ENCODE results near the gene S100A6. TPM values are rescaled to one million over a fixed set of nuclear protein-coding genes. Genes with fewer than 3 reads are reported as not detected.

S100A6 gene
- polyA plus RNA-seq, 2 of the 4 experiments (the other 2 are of a cell fraction): 898 to 3,552 TPM

- ATAC-seq (no peak), FAIRE-seq (no peak), DNase-seq (ENCODE audit: low read depth in 1 of 2, low spot score in 1 of 2) (no peak)
- Histone ChIP-seq H3K4me2 (no peak overlapping the region), H3K4me1 (peaks cover 50% of the 10 kb centered on the region), H3K4me3 (no peak overlapping the region), H3K9me3 (no peaks in the 10 kb centered on the region), H3K27ac (peak overlapping the region in 1 of 2 experiments; percentile 97; a peak in 4 of 6 replicates)
- TF ChIP-seq RCOR1 (IDR thresholded peaks at IDR 0.05; ENCODE audit: low read depth, low read length): no peak
- TF ChIP-seq USF2 (IDR thresholded peaks at IDR 0.05): no peak
- no peak for TF ChIP-seq MAX (IDR thresholded peaks at IDR 0.05)
- TF ChIP-seq KDM1A (IDR thresholded peaks at IDR 0.05; ENCODE audit: low read depth): 0 out of 2 replicates have a peak, but pooled peaks have one; percentile 26
- TF ChIP-seq ZC3H11A (IDR thresholded peaks at IDR 0.05): no peak
- POLR2A ChIA-PET: interaction anchor here (2.4 kb wide), 1 partner anchor 35 kb away, joined by 102 read pairs; the partner anchor contains the start of gene S100A6
- CTCF ChIA-PET: interaction anchor here (0.7 to 7.5 kb wide), 16 partner anchors 9 to 217 kb away, joined by 3 to 471 read pairs (median 30); partner anchors contain the start of genes CHTOP, NPR1, S100A1 and S100A13
- 90% methylated on average over 8 of the region's 8 CpGs for WGBS (ENCODE audit: missing lambda C conversion rate)
These were observed 33.7 kb upstream of the S100A6 start for GRCh38 chr1:153569465-153569864.

GRCh38 chr1:153568367-153569099, 32.7 kb upstream of the S100A6 start:
- no peaks in the 10 kb centered on the region for H3K9me3 ChIP-seq
- peak; percentile 93 for DNase-seq (ENCODE audit: low read depth in 1 of 2, low spot score in 1 of 2)
- peak; percentile 32 to 55 for ATAC-seq
- POLR2A ChIA-PET: interaction anchor here (0.5 to 2.4 kb wide), 9 partner anchors 20 to 159 kb away, joined by 3 to 102 read pairs (median 4); partner anchors contain the start of genes CHTOP, INTS3, S100A13 and S100A4
- FAIRE-seq: no peak
- H3K4me1 ChIP-seq: peaks cover 59% of the 10 kb centered on the region
- CTCF ChIA-PET: interaction anchor here (0.6 to 7.5 kb wide), 38 partner anchors 9 to 218 kb away, joined by 3 to 471 read pairs (median 6); partner anchors contain the start of genes CHTOP, NPR1, S100A1 and S100A13
- peak overlapping the region; percentile 24; the same call in 2 of the 3 replicates for H3K4me3 ChIP-seq
- peak overlapping the region; percentile 80 for H3K4me2 ChIP-seq
- peak overlapping the region; percentile 97 to 100 for H3K27ac ChIP-seq
- 9% methylated on average over 22 of the region's 25 CpGs for WGBS (ENCODE audit: missing lambda C conversion rate)
- TF ChIP-seq BCL3 (IDR thresholded peaks at IDR 0.05) (no peak), EHMT2 (IDR thresholded peaks at IDR 0.05; ENCODE audit: low read depth) (no peak), JUN (IDR thresholded peaks at IDR 0.05) (peak in 1 of 2 experiments; percentile 59; a peak in 1 of 5 replicates), JUNB (IDR thresholded peaks at IDR 0.05) (no peak), FOSL2 (IDR thresholded peaks at IDR 0.05) (no peak), FOSL2 (CRISPR knock-in tag; IDR thresholded peaks at IDR 0.05) (peak; percentile 37; the same call in 1 of the 2 replicates), ZC3H11A (IDR thresholded peaks at IDR 0.05) (no peak), CHD4 (IDR thresholded peaks at IDR 0.05; ENCODE audit: borderline replicate concordance) (no peak), HOXB5 (CRISPR knock-in tag; IDR thresholded peaks at IDR 0.05) (peak; percentile 31; the same call in 1 of the 2 replicates), USF2 (IDR thresholded peaks at IDR 0.05) (no peak; the same call in 1 of the 2 replicates), RNF2 (IDR thresholded peaks at IDR 0.05; ENCODE audit: borderline replicate concordance, low read depth) (no peak), GATA3 (IDR thresholded peaks at IDR 0.05; ENCODE audit: borderline replicate concordance) (0 out of 2 replicates have a peak, but pooled peaks have one; percentile 11), ATOH8 (CRISPR knock-in tag; IDR thresholded peaks at IDR 0.05; ENCODE audit: low read depth) (0 out of 2 replicates have a peak, but pooled peaks have one; percentile 25), RCOR1 (IDR thresholded peaks at IDR 0.05; ENCODE audit: low read depth, low read length) (no peak), HES2 (IDR thresholded peaks at IDR 0.05) (no peak), CBX8 (IDR thresholded peaks at IDR 0.05) (no peak), NFE2L2 (conservative IDR thresholded peaks at IDR 0.05; ENCODE audit: low read length) (no peak), HMGXB4 (CRISPR knock-in tag; IDR thresholded peaks at IDR 0.05; ENCODE audit: borderline replicate concordance) (no peak), REST (IDR thresholded peaks at IDR 0.05) (no peak), NPAS2 (CRISPR knock-in tag; IDR thresholded peaks at IDR 0.05; ENCODE audit: borderline replicate concordance) (no peak), TFCP2L1 (CRISPR knock-in tag; IDR thresholded peaks at IDR 0.05) (no peak), CBX2 (IDR thresholded peaks at IDR 0.05; ENCODE audit: borderline replicate concordance, low read depth) (no peak), POLR2A (IDR thresholded peaks at IDR 0.05; ENCODE audit: low read length) (no peak)

All from A549 (cell line).